DOHH2 (cell line): ENCODE results near the gene NGF.
"Not testable (repeated sequence)": the region's sequence is repeated elsewhere in the genome, so short reads cannot be mapped to it uniquely, and the experiment has no call there.

Source experiments
- EZH2phosphoT487 ChIP-seq: fragments of 200-600 bp; sonication (generic); IDR thresholded peaks from 2 replicates; pipeline ENCODE4 v1.6.1; 2017; ENCODE audit warnings: borderline replicate concordance, mild to moderate bottlenecking, antibody characterized with exemption, low read length, moderate library complexity, mixed read lengths
- TF ChIP-seq, protein P1 (sequence below): fragments of 200-600 bp; sonication (generic); IDR thresholded peaks from one replicate; pipeline ENCODE4 v1.5.1; 2014; ENCODE audit warnings: antibody characterized with exemption, mild to moderate bottlenecking, low read depth, low read length; ENCODE audit not compliant: poor library complexity, severe bottlenecking

- TF ChIP-seq, protein P1, sequence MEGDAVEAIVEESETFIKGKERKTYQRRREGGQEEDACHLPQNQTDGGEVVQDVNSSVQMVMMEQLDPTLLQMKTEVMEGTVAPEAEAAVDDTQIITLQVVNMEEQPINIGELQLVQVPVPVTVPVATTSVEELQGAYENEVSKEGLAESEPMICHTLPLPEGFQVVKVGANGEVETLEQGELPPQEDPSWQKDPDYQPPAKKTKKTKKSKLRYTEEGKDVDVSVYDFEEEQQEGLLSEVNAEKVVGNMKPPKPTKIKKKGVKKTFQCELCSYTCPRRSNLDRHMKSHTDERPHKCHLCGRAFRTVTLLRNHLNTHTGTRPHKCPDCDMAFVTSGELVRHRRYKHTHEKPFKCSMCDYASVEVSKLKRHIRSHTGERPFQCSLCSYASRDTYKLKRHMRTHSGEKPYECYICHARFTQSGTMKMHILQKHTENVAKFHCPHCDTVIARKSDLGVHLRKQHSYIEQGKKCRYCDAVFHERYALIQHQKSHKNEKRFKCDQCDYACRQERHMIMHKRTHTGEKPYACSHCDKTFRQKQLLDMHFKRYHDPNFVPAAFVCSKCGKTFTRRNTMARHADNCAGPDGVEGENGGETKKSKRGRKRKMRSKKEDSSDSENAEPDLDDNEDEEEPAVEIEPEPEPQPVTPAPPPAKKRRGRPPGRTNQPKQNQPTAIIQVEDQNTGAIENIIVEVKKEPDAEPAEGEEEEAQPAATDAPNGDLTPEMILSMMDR = not testable (repeated sequence)
- not testable (repeated sequence) for TF ChIP-seq EZH2phosphoT487
These were observed 45.4 kb upstream of the NGF start for GRCh38 chr1:115383455-115383854.
